ENCODE results near the gene PLPP7.

PLPP7 gene

GRCh38 chr9:131299346-131299960 is 9.9 kb downstream of the PLPP7 start:
- no peak for DNase-seq (ENCODE audit: low read depth)
- H3K4me3 ChIP-seq (ENCODE audit: low read depth, low read length) = no peak overlapping the region

GRCh38 chr9:131299961-131300347 is 10.4 kb downstream of the PLPP7 start:
- H3K4me3 ChIP-seq (ENCODE audit: low read depth, low read length) = no peak overlapping the region
- DNase-seq (ENCODE audit: low read depth) = no peak

- no peak for DNase-seq (ENCODE audit: low read depth)
- H3K4me3 ChIP-seq (ENCODE audit: low read depth, low read length) = no peak overlapping the region
Observed at GRCh38 chr9:131300444-131300843, 10.9 kb downstream of the PLPP7 start.

GRCh38 chr9:131302244-131303075 is 12.9 kb downstream of the PLPP7 start:
- DNase-seq (ENCODE audit: low read depth) = no peak

GRCh38 chr9:131303381-131304321 is 14.1 kb downstream of the PLPP7 start:
- no peak for DNase-seq (ENCODE audit: low read depth)
- H3K4me3 ChIP-seq (ENCODE audit: low read depth, low read length) = no peak overlapping the region

More at GRCh38 chr9:131302244-131303075, 12.9 kb downstream of the PLPP7 start:
- no peak overlapping the region for H3K4me3 ChIP-seq (ENCODE audit: low read depth, low read length)

GRCh38 chr9:131304676-131305355 is 15.3 kb downstream of the PLPP7 start:
- DNase-seq (ENCODE audit: low read depth) = peak; percentile 21

GRCh38 chr9:131306397-131307004 is 17.0 kb downstream of the PLPP7 start:
- no peak for DNase-seq (ENCODE audit: low read depth)
- H3K4me3 ChIP-seq (ENCODE audit: low read depth, low read length) = no peak overlapping the region

More at GRCh38 chr9:131304676-131305355, 15.3 kb downstream of the PLPP7 start:
- H3K4me3 ChIP-seq (ENCODE audit: low read depth, low read length) = no peak overlapping the region

GRCh38 chr9:131307974-131308373 is 18.5 kb downstream of the PLPP7 start:
- H3K4me3 ChIP-seq (ENCODE audit: low read depth, low read length) = no peak overlapping the region
- no peak for DNase-seq (ENCODE audit: low read depth)

- no peak for DNase-seq (ENCODE audit: low read depth)
Observed at GRCh38 chr9:131308452-131308851, 18.9 kb downstream of the PLPP7 start.

GRCh38 chr9:131308906-131309529 is 19.5 kb downstream of the PLPP7 start:
- DNase-seq (ENCODE audit: low read depth) = no peak
- H3K4me3 ChIP-seq (ENCODE audit: low read depth, low read length) = no peak overlapping the region

More at GRCh38 chr9:131308452-131308851, 18.9 kb downstream of the PLPP7 start:
- no peak overlapping the region for H3K4me3 ChIP-seq (ENCODE audit: low read depth, low read length)

- H3K4me3 ChIP-seq (ENCODE audit: low read depth, low read length) = no peak overlapping the region
- no peak for DNase-seq (ENCODE audit: low read depth)
Observed at GRCh38 chr9:131309530-131310276, 20.2 kb downstream of the PLPP7 start.

- H3K4me3 ChIP-seq (ENCODE audit: low read depth, low read length) = no peak overlapping the region
- DNase-seq (ENCODE audit: low read depth) = no peak
Observed at GRCh38 chr9:131310833-131311554, 21.5 kb downstream of the PLPP7 start.

GRCh38 chr9:131312246-131312645 is 22.7 kb downstream of the PLPP7 start:
- no peak for DNase-seq (ENCODE audit: low read depth)
- H3K4me3 ChIP-seq (ENCODE audit: low read depth, low read length) = no peak overlapping the region

GRCh38 chr9:131312822-131313770 is 23.6 kb downstream of the PLPP7 start:
- DNase-seq (ENCODE audit: low read depth) = no peak
- H3K4me3 ChIP-seq (ENCODE audit: low read depth, low read length) = no peak overlapping the region

- no peak for DNase-seq (ENCODE audit: low read depth)
- no peak overlapping the region for H3K4me3 ChIP-seq (ENCODE audit: low read depth, low read length)
Observed at GRCh38 chr9:131318231-131319085, 28.9 kb downstream of the PLPP7 start.

Data from skeletal muscle cell (primary cell).